ENCODE data around the gene TUBA3C. TPM values are rescaled to one million over a fixed set of nuclear protein-coding genes. Genes with fewer than 3 reads are reported as not detected.

TUBA3C gene
- polyA plus RNA-seq, 2 donors: not detected

DNA sequence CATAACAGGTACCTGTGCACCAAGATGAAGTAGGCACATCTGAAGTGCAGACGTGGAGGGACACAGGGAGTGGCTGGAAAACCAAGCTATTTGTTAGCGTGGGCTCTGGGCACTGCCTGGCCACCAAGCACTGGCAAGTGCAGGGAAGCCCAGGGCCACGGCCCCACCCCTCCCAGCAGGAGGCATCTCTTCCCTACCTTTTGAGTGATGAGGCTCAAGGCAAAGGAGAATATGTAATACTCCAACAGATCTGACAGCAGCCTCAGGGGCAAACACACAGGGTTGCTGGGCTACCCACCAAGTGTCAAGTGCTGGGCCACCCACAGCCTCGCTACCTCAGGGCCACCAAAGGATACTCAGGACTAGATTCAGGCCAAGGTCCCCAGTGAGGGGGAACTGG lies 11.6 kb downstream of the TUBA3C start:
- Histone ChIP-seq H3K36me3 (ENCODE audit: control insufficient read depth in 2 of 2, insufficient read depth in 2 of 2, low read length in 1 of 2) (no peaks in the 10 kb centered on the region), H3K9me3 (ENCODE audit: control insufficient read depth in 2 of 2, insufficient read depth in 1 of 2, low read depth in 1 of 2, low read length in 1 of 2) (peaks cover 5 to 6% of the 10 kb centered on the region in 2 donors), H3K27ac (ENCODE audit: low read depth in 2 of 2, low read length in 1 of 2) (no peak overlapping the region), H3K27me3 (ENCODE audit: control insufficient read depth in 1 of 2, insufficient read depth in 2 of 2, low read length in 2 of 2) (no peaks in the 10 kb centered on the region), H3K4me3 (ENCODE audit: low read depth in 1 of 2, low read length in 2 of 2) (no peak overlapping the region), H3K4me1 (ENCODE audit: control insufficient read depth in 2 of 2, insufficient read depth in 2 of 2, low read length in 1 of 2) (no peaks in the 10 kb centered on the region)
- WGBS, 2 donors: 49 to 61% methylated on average over 4 of the region's 4 CpGs

- Histone ChIP-seq H3K4me3 (ENCODE audit: low read depth in 1 of 2, low read length in 2 of 2) (no peak overlapping the region), H3K4me1 (ENCODE audit: control insufficient read depth in 2 of 2, insufficient read depth in 2 of 2, low read length in 1 of 2) (no peaks in the 10 kb centered on the region), H3K9me3 (ENCODE audit: control insufficient read depth in 2 of 2, insufficient read depth in 1 of 2, low read depth in 1 of 2, low read length in 1 of 2) (peaks cover 5 to 6% of the 10 kb centered on the region in 2 donors), H3K27ac (ENCODE audit: low read depth in 2 of 2, low read length in 1 of 2) (no peak overlapping the region), H3K36me3 (ENCODE audit: control insufficient read depth in 2 of 2, insufficient read depth in 2 of 2, low read length in 1 of 2) (no peaks in the 10 kb centered on the region), H3K27me3 (ENCODE audit: control insufficient read depth in 1 of 2, insufficient read depth in 2 of 2, low read length in 2 of 2) (no peaks in the 10 kb centered on the region)
- 79 to 84% methylated on average over 3 of the region's 3 CpGs for WGBS, 2 donors
Observed at GRCh38 chr13:19169496-19169895, 12.1 kb downstream of the TUBA3C start.

GRCh38 chr13:19161308-19161707 lies 20.3 kb downstream of the TUBA3C start:
- H3K4me1 ChIP-seq (ENCODE audit: control insufficient read depth in 2 of 2, insufficient read depth in 2 of 2, low read length in 1 of 2): no peaks in the 10 kb centered on the region
- H3K36me3 ChIP-seq (ENCODE audit: control insufficient read depth in 2 of 2, insufficient read depth in 2 of 2, low read length in 1 of 2): no peaks in the 10 kb centered on the region
- no peak overlapping the region for H3K4me3 ChIP-seq (ENCODE audit: low read depth in 1 of 2, low read length in 2 of 2)
- 76 to 79% methylated on average over 5 of the region's 5 CpGs for WGBS, 2 donors
- peaks cover 8 to 26% of the 10 kb centered on the region in 2 donors for H3K9me3 ChIP-seq (ENCODE audit: control insufficient read depth in 2 of 2, insufficient read depth in 1 of 2, low read depth in 1 of 2, low read length in 1 of 2)
- no peaks in the 10 kb centered on the region for H3K27me3 ChIP-seq (ENCODE audit: control insufficient read depth in 1 of 2, insufficient read depth in 2 of 2, low read length in 2 of 2)
- H3K27ac ChIP-seq (ENCODE audit: low read depth in 2 of 2, low read length in 1 of 2): no peak overlapping the region

DNA sequence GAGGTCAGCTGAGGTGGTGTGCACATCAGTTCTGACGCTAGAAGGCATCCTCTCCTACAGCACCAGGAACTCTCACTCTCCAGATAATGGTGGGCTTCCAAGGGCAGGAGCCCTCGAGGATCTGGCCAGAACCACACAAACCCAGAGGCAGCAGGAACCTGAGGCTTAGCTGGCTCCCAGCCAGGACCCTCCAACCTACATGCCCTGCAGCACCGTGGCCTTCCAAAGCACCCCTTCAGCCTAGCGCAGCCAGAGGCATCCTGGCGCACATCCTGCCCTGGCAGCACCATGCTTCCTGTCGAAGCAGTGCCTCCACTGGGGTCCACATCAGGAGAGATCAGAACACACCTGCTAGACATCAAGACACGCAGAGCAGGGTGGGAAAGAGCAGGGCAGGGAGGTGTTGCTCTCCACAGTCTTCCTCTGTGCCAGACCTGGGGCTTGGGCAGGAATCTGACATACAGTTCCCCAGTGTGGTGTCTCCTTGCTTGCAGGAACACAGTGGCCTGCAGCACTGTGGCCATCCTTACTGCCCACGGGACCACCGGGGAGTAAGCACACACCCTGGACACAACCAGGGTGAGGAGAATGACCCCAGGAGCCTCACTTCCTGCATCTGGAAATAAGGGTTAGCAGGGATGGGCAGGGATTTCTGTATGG lies 21.7 kb downstream of the TUBA3C start:
- Histone ChIP-seq H3K36me3 (ENCODE audit: control insufficient read depth in 2 of 2, insufficient read depth in 2 of 2, low read length in 1 of 2) (no peaks in the 10 kb centered on the region), H3K4me3 (ENCODE audit: low read depth in 1 of 2, low read length in 2 of 2) (no peak overlapping the region), H3K9me3 (ENCODE audit: control insufficient read depth in 2 of 2, insufficient read depth in 1 of 2, low read depth in 1 of 2, low read length in 1 of 2) (peaks cover 16 to 39% of the 10 kb centered on the region in 2 donors), H3K27me3 (ENCODE audit: control insufficient read depth in 1 of 2, insufficient read depth in 2 of 2, low read length in 2 of 2) (no peaks in the 10 kb centered on the region), H3K27ac (ENCODE audit: low read depth in 2 of 2, low read length in 1 of 2) (no peak overlapping the region), H3K4me1 (ENCODE audit: control insufficient read depth in 2 of 2, insufficient read depth in 2 of 2, low read length in 1 of 2) (no peaks in the 10 kb centered on the region)
- 69 to 74% methylated on average over 9 of the region's 9 CpGs for WGBS, 2 donors

GRCh38 chr13:19159181-19159580 lies 22.4 kb downstream of the TUBA3C start:
- H3K9me3 ChIP-seq (ENCODE audit: control insufficient read depth in 2 of 2, insufficient read depth in 1 of 2, low read depth in 1 of 2, low read length in 1 of 2): peaks cover 20 to 40% of the 10 kb centered on the region in 2 donors

GRCh38 chr13:19158526-19159174 lies 23.0 kb downstream of the TUBA3C start:
- Histone ChIP-seq H3K4me3 (ENCODE audit: low read depth in 1 of 2, low read length in 2 of 2) (no peak overlapping the region), H3K9me3 (ENCODE audit: control insufficient read depth in 2 of 2, insufficient read depth in 1 of 2, low read depth in 1 of 2, low read length in 1 of 2) (peaks cover 25 to 45% of the 10 kb centered on the region in 2 donors), H3K27me3 (ENCODE audit: control insufficient read depth in 1 of 2, insufficient read depth in 2 of 2, low read length in 2 of 2) (no peaks in the 10 kb centered on the region), H3K36me3 (ENCODE audit: control insufficient read depth in 2 of 2, insufficient read depth in 2 of 2, low read length in 1 of 2) (no peaks in the 10 kb centered on the region), H3K27ac (ENCODE audit: low read depth in 2 of 2, low read length in 1 of 2) (no peak overlapping the region), H3K4me1 (ENCODE audit: control insufficient read depth in 2 of 2, insufficient read depth in 2 of 2, low read length in 1 of 2) (no peaks in the 10 kb centered on the region)
- 57 to 65% methylated on average over 9 of the region's 9 CpGs for WGBS, 2 donors

More at GRCh38 chr13:19159181-19159580, 22.4 kb downstream of the TUBA3C start:
- no peak overlapping the region for H3K27ac ChIP-seq (ENCODE audit: low read depth in 2 of 2, low read length in 1 of 2)
- no peaks in the 10 kb centered on the region for H3K27me3 ChIP-seq (ENCODE audit: control insufficient read depth in 1 of 2, insufficient read depth in 2 of 2, low read length in 2 of 2)
- H3K4me1 ChIP-seq (ENCODE audit: control insufficient read depth in 2 of 2, insufficient read depth in 2 of 2, low read length in 1 of 2): no peaks in the 10 kb centered on the region
- H3K4me3 ChIP-seq (ENCODE audit: low read depth in 1 of 2, low read length in 2 of 2): no peak overlapping the region
- 74 to 85% methylated on average over 2 of the region's 2 CpGs for WGBS, 2 donors
- no peaks in the 10 kb centered on the region for H3K36me3 ChIP-seq (ENCODE audit: control insufficient read depth in 2 of 2, insufficient read depth in 2 of 2, low read length in 1 of 2)

DNA sequence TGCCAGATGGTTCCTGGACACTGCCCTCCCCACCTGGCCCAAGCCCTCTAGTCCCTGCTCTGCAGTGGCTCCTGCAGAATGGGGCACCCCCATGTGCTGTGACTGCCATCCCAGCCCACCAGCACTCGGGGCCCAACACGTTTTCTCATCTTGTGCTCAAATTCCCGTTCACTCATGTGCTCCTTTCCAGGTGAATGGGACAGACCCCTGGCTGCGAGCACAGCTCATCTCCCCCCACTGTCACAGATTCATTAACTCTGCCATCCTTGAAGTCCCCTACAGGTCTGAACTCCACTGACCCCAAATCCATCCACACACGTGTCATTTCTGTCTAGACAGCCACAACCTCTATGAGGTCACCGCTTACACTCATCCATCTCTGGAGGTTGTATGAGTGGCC lies 23.6 kb downstream of the TUBA3C start:
- Histone ChIP-seq H3K36me3 (ENCODE audit: control insufficient read depth in 2 of 2, insufficient read depth in 2 of 2, low read length in 1 of 2) (no peaks in the 10 kb centered on the region), H3K9me3 (ENCODE audit: control insufficient read depth in 2 of 2, insufficient read depth in 1 of 2, low read depth in 1 of 2, low read length in 1 of 2) (peaks cover 25 to 49% of the 10 kb centered on the region in 2 donors), H3K27ac (ENCODE audit: low read depth in 2 of 2, low read length in 1 of 2) (no peak overlapping the region), H3K4me1 (ENCODE audit: control insufficient read depth in 2 of 2, insufficient read depth in 2 of 2, low read length in 1 of 2) (no peaks in the 10 kb centered on the region), H3K27me3 (ENCODE audit: control insufficient read depth in 1 of 2, insufficient read depth in 2 of 2, low read length in 2 of 2) (no peaks in the 10 kb centered on the region), H3K4me3 (ENCODE audit: low read depth in 1 of 2, low read length in 2 of 2) (no peak overlapping the region)
- 69 to 74% methylated on average over 6 of the region's 6 CpGs for WGBS, 2 donors

DNA sequence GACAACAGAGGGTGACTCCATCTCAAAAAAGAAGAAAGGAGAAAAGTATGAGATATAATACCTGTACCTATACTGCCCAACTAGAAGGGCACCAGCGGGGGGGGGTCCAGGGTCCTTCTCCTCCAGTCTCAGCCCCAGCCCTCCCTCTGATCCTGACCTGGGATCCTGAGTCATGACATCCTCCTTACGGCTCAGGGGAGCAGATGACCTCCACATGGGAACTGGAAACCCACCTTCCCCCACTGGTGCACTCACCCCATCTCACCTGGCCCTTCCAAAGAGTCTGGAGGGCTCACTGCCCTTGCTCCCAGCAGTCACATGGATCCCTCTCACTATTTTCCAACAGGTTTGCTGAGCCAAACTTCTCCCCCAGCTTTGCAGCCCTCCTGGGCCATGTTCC lies 24.2 kb downstream of the TUBA3C start:
- Histone ChIP-seq H3K9me3 (ENCODE audit: control insufficient read depth in 2 of 2, insufficient read depth in 1 of 2, low read depth in 1 of 2, low read length in 1 of 2) (peaks cover 25 to 52% of the 10 kb centered on the region in 2 donors), H3K36me3 (ENCODE audit: control insufficient read depth in 2 of 2, insufficient read depth in 2 of 2, low read length in 1 of 2) (no peaks in the 10 kb centered on the region), H3K27me3 (ENCODE audit: control insufficient read depth in 1 of 2, insufficient read depth in 2 of 2, low read length in 2 of 2) (no peaks in the 10 kb centered on the region), H3K27ac (ENCODE audit: low read depth in 2 of 2, low read length in 1 of 2) (no peak overlapping the region), H3K4me1 (ENCODE audit: control insufficient read depth in 2 of 2, insufficient read depth in 2 of 2, low read length in 1 of 2) (no peaks in the 10 kb centered on the region), H3K4me3 (ENCODE audit: low read depth in 1 of 2, low read length in 2 of 2) (no peak overlapping the region)
- 51 to 61% methylated on average over 2 of the region's 2 CpGs for WGBS, 2 donors

GRCh38 chr13:19156013-19156825 lies 25.4 kb downstream of the TUBA3C start:
- WGBS, 2 donors: 68 to 72% methylated on average over 14 of the region's 14 CpGs
- H3K27me3 ChIP-seq (ENCODE audit: control insufficient read depth in 1 of 2, insufficient read depth in 2 of 2, low read length in 2 of 2): no peaks in the 10 kb centered on the region
- H3K9me3 ChIP-seq (ENCODE audit: control insufficient read depth in 2 of 2, insufficient read depth in 1 of 2, low read depth in 1 of 2, low read length in 1 of 2): peaks cover 27 to 49% of the 10 kb centered on the region in 2 donors
- H3K4me1 ChIP-seq (ENCODE audit: control insufficient read depth in 2 of 2, insufficient read depth in 2 of 2, low read length in 1 of 2): no peaks in the 10 kb centered on the region
- H3K36me3 ChIP-seq (ENCODE audit: control insufficient read depth in 2 of 2, insufficient read depth in 2 of 2, low read length in 1 of 2): no peaks in the 10 kb centered on the region
- no peak overlapping the region for H3K27ac ChIP-seq (ENCODE audit: low read depth in 2 of 2, low read length in 1 of 2)
- H3K4me3 ChIP-seq (ENCODE audit: low read depth in 1 of 2, low read length in 2 of 2): no peak overlapping the region

Measured in esophagus (tissue), 2 donors.